ENCODE data around the gene DNAJA3.

DNA sequence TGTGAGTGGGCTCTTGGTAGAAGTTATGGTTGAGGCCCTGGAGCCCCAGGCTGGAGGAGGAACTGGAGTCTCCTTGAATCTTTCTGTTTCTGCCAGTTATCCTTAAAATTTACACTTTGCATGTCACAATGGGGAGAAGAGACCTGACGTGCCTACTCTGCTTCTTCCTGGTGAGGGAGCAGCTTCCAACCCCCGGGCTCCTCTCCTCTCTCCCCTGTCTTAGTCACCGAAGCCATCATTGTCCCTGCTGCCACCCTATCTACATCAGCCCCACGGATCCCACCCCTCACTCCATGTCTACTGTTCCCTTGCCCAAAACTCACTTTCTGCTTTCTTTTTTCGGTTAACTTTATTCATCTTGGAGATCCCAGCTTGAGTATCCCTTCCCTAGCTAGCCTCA is 17.6 kb downstream of the DNAJA3 start:
- TF ChIP-seq, protein P1, sequence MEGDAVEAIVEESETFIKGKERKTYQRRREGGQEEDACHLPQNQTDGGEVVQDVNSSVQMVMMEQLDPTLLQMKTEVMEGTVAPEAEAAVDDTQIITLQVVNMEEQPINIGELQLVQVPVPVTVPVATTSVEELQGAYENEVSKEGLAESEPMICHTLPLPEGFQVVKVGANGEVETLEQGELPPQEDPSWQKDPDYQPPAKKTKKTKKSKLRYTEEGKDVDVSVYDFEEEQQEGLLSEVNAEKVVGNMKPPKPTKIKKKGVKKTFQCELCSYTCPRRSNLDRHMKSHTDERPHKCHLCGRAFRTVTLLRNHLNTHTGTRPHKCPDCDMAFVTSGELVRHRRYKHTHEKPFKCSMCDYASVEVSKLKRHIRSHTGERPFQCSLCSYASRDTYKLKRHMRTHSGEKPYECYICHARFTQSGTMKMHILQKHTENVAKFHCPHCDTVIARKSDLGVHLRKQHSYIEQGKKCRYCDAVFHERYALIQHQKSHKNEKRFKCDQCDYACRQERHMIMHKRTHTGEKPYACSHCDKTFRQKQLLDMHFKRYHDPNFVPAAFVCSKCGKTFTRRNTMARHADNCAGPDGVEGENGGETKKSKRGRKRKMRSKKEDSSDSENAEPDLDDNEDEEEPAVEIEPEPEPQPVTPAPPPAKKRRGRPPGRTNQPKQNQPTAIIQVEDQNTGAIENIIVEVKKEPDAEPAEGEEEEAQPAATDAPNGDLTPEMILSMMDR (IDR thresholded peaks at IDR 0.05), result no peak
- TF ChIP-seq POLR2A (IDR thresholded peaks at IDR 0.05), result no peak
